Uterus (tissue), 4 donors: ENCODE measurements around the gene WSCD2. TPM values are rescaled to one million over a fixed set of nuclear protein-coding genes. Genes with fewer than 3 reads are reported as not detected.
A peak's percentile ranks its signal among the peaks of the same experiment; 100 is the strongest.

Source experiments
- DNase-seq, 2 donors: peaks; one replicate each; pipeline ENCODE4 v3.0.0-alpha.2; 2019 to 2020
- H3K27ac ChIP-seq, 2 donors: fragments of 200-600 bp; sonication (generic); 1 replicate in 1 of 2; 2 replicates in 1 of 2; pipeline ENCODE4 v1.5.1; 2016 to 2018
- H3K27me3 ChIP-seq, 2 donors: fragments of 200-600 bp; sonication (generic); one replicate each; pipeline ENCODE4 v1.5.1; 2018 to 2019; ENCODE audit warnings: control low read depth in 1 of 2
- H3K36me3 ChIP-seq, 2 donors: fragments of 200-600 bp; sonication (generic); one replicate each; pipeline ENCODE4 v1.5.1; 2019; ENCODE audit warnings: control low read depth in 1 of 2
- H3K4me1 ChIP-seq, 2 donors: fragments of 200-600 bp; sonication (generic); one replicate each; pipeline ENCODE4 v1.5.1; 2018 to 2019; ENCODE audit warnings: control low read depth in 1 of 2
- H3K4me3 ChIP-seq, 2 donors: fragments of 200-600 bp; sonication (generic); 1 replicate in 1 of 2; 2 replicates in 1 of 2; pipeline ENCODE4 v1.5.1; 2018 to 2019; ENCODE audit warnings: mild to moderate bottlenecking in 1 of 2
- H3K9me3 ChIP-seq, 2 donors: fragments of 200-600 bp; sonication (generic); one replicate each; pipeline ENCODE4 v1.5.1; 2019; ENCODE audit warnings: control low read depth in 1 of 2
- CTCF ChIP-seq, 4 experiments: fragments of 200-600 bp in 2 of 4; fragments of 450-650 bp in 2 of 4; sonication (generic) in 2 of 4; IDR thresholded peaks; one replicate each; pipeline ENCODE4 v1.5.1; 2016 to 2019; ENCODE audit warnings: antibody characterized with exemption in 4 of 4, mild to moderate bottlenecking in 2 of 4, moderate library complexity in 1 of 4
- POLR2A ChIP-seq, 2 donors: fragments of 450-650 bp; IDR thresholded peaks; one replicate each; pipeline ENCODE4 v1.6.1; 2016; ENCODE audit warnings: antibody characterized with exemption in 2 of 2, mild to moderate bottlenecking in 1 of 2, moderate library complexity in 1 of 2
- intact Hi-C: fragments of 100-400 bp; cut with DNase I; formaldehyde crosslinking; loops from one replicate; pipeline ENCODE4 v1.15.1; 2023; ENCODE audit warnings: low total_unique reads
- total RNA-seq, 4 donors: library from RNA; depleted of rRNA in 3 of 4; stranded (reverse); fragments of >200 nt in 3 of 4; gene quantifications; one replicate each; pipeline versions ENCODE4 v1.1.0 to v1.2.4, GENCODE V29; 2014 to 2023
- donor health status: DM: yes; HTN: yes; CAD: no.

Gene WSCD2
- total RNA-seq, 4 donors from 2014 or later, result 3.3 to 65.3 (median 17.2) TPM

GRCh38 chr12:108115123-108116121 is 13.7 kb upstream of the WSCD2 start:
- Histone ChIP-seq H3K36me3 (no peaks in the 10 kb centered on the region), H3K27me3 (no peaks in the 10 kb centered on the region), H3K4me1 (peaks cover 0 to 7% of the 10 kb centered on the region in 2 donors), H3K9me3 (no peaks in the 10 kb centered on the region), H3K27ac (peak overlapping the region; percentile 77 to 79), H3K4me3 (no peak overlapping the region)
- intact Hi-C loops, result no loop called here
- TF ChIP-seq POLR2A (IDR thresholded peaks at IDR 0.05) (no peak), CTCF (IDR thresholded peaks at IDR 0.05) (no peak)
- DNase-seq, result no peak

GRCh38 chr12:108116254-108116653 is 12.8 kb upstream of the WSCD2 start:
- Histone ChIP-seq H3K27ac (peak overlapping the region; percentile 77 to 79), H3K27me3 (no peaks in the 10 kb centered on the region), H3K4me3 (no peak overlapping the region), H3K36me3 (no peaks in the 10 kb centered on the region), H3K9me3 (no peaks in the 10 kb centered on the region), H3K4me1 (peaks cover 0 to 7% of the 10 kb centered on the region in 2 donors)
- no peak for TF ChIP-seq POLR2A (IDR thresholded peaks at IDR 0.05)
- TF ChIP-seq CTCF (IDR thresholded peaks at IDR 0.05), result no peak
- DNase-seq, result no peak
- intact Hi-C loops, result no loop called here

- Histone ChIP-seq H3K27ac (peak overlapping the region; percentile 77 to 79), H3K36me3 (no peaks in the 10 kb centered on the region), H3K27me3 (no peaks in the 10 kb centered on the region), H3K9me3 (no peaks in the 10 kb centered on the region), H3K4me1 (peaks cover 0 to 7% of the 10 kb centered on the region in 2 donors), H3K4me3 (no peak overlapping the region)
- no peak for DNase-seq
- intact Hi-C loops, result no loop called here
- TF ChIP-seq CTCF (IDR thresholded peaks at IDR 0.05) (no peak), POLR2A (IDR thresholded peaks at IDR 0.05) (no peak)
These were observed 12.4 kb upstream of the WSCD2 start for GRCh38 chr12:108116699-108117098.

GRCh38 chr12:108117163-108117849 is 11.8 kb upstream of the WSCD2 start:
- Histone ChIP-seq H3K27me3 (no peaks in the 10 kb centered on the region), H3K4me1 (peaks cover 0 to 7% of the 10 kb centered on the region in 2 donors), H3K36me3 (no peaks in the 10 kb centered on the region), H3K27ac (peak overlapping the region; percentile 77 to 79), H3K4me3 (no peak overlapping the region), H3K9me3 (no peaks in the 10 kb centered on the region)
- TF ChIP-seq CTCF (IDR thresholded peaks at IDR 0.05) (no peak), POLR2A (IDR thresholded peaks at IDR 0.05) (no peak)
- DNase-seq, result no peak
- intact Hi-C loops, result no loop called here

- Histone ChIP-seq H3K27me3 (no peaks in the 10 kb centered on the region), H3K9me3 (no peaks in the 10 kb centered on the region), H3K36me3 (no peaks in the 10 kb centered on the region), H3K27ac (peak overlapping the region in 1 of 2 donors; percentile 2), H3K4me3 (no peak overlapping the region), H3K4me1 (peaks cover 0 to 5% of the 10 kb centered on the region in 2 donors)
- intact Hi-C loops, result no loop called here
- DNase-seq, result no peak
- TF ChIP-seq CTCF (IDR thresholded peaks at IDR 0.05), result no peak
- TF ChIP-seq POLR2A (IDR thresholded peaks at IDR 0.05), result no peak
These were observed 11.2 kb upstream of the WSCD2 start for GRCh38 chr12:108117902-108118301.
